ENCODE measurements around the gene SLC17A4. TPM values are rescaled to one million over a fixed set of nuclear protein-coding genes. Genes with fewer than 3 reads are reported as not detected.

The SLC17A4 gene
- total RNA-seq, 4 donors from 2014 or later: 6.0 to 137 (median 62.1) TPM

DNA sequence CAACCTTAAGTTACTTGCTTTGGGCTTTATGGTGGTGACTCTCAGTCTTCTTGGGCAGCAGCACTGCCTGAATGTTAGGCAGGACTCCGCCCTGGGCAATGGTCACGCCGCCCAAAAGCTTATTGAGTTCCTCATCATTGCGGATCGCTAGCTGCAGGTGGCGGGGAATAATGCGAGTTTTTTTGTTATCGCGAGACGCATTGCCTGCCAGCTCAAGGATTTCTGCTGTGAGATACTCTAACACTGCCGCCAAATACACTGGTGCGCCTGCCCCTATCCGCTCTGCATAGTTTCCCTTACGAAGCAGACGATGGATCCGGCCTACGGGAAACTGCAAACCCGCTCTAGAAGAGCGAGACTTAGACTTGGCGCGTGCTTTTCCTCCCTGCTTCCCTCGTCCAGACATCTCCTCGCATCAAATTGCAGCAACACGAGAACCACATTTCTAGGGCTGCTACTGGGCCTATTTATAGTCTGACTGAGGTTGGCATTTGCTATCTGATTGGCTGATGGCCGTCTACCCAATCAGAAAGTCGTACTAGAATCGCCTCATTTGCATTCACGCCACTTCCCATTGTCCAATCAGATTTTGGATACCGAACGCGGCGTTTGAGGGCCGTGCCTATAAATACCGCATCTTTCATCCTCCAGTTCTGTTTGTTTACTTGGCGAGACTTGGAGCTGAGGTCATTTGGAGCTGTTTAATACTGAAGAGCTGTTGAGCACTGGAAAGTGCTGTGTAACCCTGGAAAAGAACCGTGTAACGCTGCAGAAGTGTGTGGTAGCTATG lies 28.2 kb upstream of the SLC17A4 start:
- intact Hi-C loops (cut with DNase I; ENCODE audit: low total_unique reads) (no loop called here), in situ Hi-C loops (cut with MboI; ENCODE audit: low pct_ligation_motif_present in 1 of 4, low pct_unique_long_range_greater_than_20kb in 1 of 4, low sequenced_read_pairs in 3 of 4) (no loop called here)
- WGBS, 2 donors (ENCODE audit: low coverage in 1 of 2): 91 to 94% methylated on average over 25 to 37 of the region's 37 CpGs
- TF ChIP-seq POLR2AphosphoS5 (IDR thresholded peaks at IDR 0.05): no peak
- TF ChIP-seq, protein P1, sequence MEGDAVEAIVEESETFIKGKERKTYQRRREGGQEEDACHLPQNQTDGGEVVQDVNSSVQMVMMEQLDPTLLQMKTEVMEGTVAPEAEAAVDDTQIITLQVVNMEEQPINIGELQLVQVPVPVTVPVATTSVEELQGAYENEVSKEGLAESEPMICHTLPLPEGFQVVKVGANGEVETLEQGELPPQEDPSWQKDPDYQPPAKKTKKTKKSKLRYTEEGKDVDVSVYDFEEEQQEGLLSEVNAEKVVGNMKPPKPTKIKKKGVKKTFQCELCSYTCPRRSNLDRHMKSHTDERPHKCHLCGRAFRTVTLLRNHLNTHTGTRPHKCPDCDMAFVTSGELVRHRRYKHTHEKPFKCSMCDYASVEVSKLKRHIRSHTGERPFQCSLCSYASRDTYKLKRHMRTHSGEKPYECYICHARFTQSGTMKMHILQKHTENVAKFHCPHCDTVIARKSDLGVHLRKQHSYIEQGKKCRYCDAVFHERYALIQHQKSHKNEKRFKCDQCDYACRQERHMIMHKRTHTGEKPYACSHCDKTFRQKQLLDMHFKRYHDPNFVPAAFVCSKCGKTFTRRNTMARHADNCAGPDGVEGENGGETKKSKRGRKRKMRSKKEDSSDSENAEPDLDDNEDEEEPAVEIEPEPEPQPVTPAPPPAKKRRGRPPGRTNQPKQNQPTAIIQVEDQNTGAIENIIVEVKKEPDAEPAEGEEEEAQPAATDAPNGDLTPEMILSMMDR (IDR thresholded peaks at IDR 0.05): no peak
- TF ChIP-seq EP300 (IDR thresholded peaks at IDR 0.05; ENCODE audit: low read depth): no peak
- no peak for TF ChIP-seq POLR2A (IDR thresholded peaks at IDR 0.05)
- Histone ChIP-seq H3K27me3 (no peaks in the 10 kb centered on the region), H3K4me1 (no peaks in the 10 kb centered on the region), H3K9me3 (no peaks in the 10 kb centered on the region), H3K4me3 (no peak overlapping the region), H3K36me3 (no peaks in the 10 kb centered on the region), H3K27ac (no peak overlapping the region)
- DNase-seq: no peak

DNA sequence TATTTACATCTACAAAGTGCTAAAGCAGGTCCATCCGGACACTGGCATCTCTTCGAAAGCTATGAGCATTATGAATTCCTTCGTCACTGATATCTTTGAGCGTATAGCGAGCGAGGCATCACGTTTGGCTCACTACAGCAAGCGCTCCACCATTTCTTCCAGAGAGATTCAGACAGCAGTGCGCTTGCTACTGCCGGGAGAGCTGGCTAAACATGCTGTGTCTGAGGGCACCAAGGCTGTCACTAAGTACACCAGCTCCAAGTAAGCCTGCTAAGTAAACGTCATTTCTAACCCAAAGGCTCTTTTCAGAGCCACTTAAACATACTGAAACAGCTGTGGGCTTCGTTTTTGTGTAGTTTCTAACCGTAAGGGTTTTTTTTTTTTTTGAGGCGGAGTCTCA lies 27.5 kb upstream of the SLC17A4 start:
- H3K27ac ChIP-seq: no peak overlapping the region
- TF ChIP-seq POLR2A (IDR thresholded peaks at IDR 0.05): no peak
- no peak for TF ChIP-seq EP300 (IDR thresholded peaks at IDR 0.05; ENCODE audit: low read depth)
- TF ChIP-seq POLR2AphosphoS5 (IDR thresholded peaks at IDR 0.05): no peak
- TF ChIP-seq, protein P1 (IDR thresholded peaks at IDR 0.05): no peak
- 74 to 87% methylated on average over 4 to 14 of the region's 14 CpGs for WGBS, 2 donors (ENCODE audit: low coverage in 1 of 2)
- in situ Hi-C loops (cut with MboI; ENCODE audit: low pct_ligation_motif_present in 1 of 4, low pct_unique_long_range_greater_than_20kb in 1 of 4, low sequenced_read_pairs in 3 of 4) (no loop called here), intact Hi-C loops (cut with DNase I; ENCODE audit: low total_unique reads) (no loop called here)
- no peaks in the 10 kb centered on the region for H3K36me3 ChIP-seq
- no peaks in the 10 kb centered on the region for H3K4me1 ChIP-seq
- DNase-seq: no peak
- H3K9me3 ChIP-seq: no peaks in the 10 kb centered on the region
- no peak overlapping the region for H3K4me3 ChIP-seq
- no peaks in the 10 kb centered on the region for H3K27me3 ChIP-seq

GRCh38 chr6:25730907-25731306 lies 23.6 kb upstream of the SLC17A4 start:
- no peak for DNase-seq
- WGBS, 2 donors (ENCODE audit: low coverage in 1 of 2): 92 to 93% methylated on average over 3 of the region's 3 CpGs
- no peaks in the 10 kb centered on the region for H3K27me3 ChIP-seq
- H3K4me1 ChIP-seq: no peaks in the 10 kb centered on the region
- intact Hi-C loops (cut with DNase I; ENCODE audit: low total_unique reads) (no loop called here), in situ Hi-C loops (cut with MboI; ENCODE audit: low pct_ligation_motif_present in 1 of 4, low pct_unique_long_range_greater_than_20kb in 1 of 4, low sequenced_read_pairs in 3 of 4) (no loop called here)
- no peak overlapping the region for H3K4me3 ChIP-seq
- no peak for TF ChIP-seq EP300 (IDR thresholded peaks at IDR 0.05; ENCODE audit: low read depth)
- no peak for TF ChIP-seq POLR2AphosphoS5 (IDR thresholded peaks at IDR 0.05)
- no peak for TF ChIP-seq POLR2A (IDR thresholded peaks at IDR 0.05)
- TF ChIP-seq, protein P1 (IDR thresholded peaks at IDR 0.05): no peak
- H3K27ac ChIP-seq: no peak overlapping the region
- H3K9me3 ChIP-seq: no peaks in the 10 kb centered on the region
- no peaks in the 10 kb centered on the region for H3K36me3 ChIP-seq

DNA sequence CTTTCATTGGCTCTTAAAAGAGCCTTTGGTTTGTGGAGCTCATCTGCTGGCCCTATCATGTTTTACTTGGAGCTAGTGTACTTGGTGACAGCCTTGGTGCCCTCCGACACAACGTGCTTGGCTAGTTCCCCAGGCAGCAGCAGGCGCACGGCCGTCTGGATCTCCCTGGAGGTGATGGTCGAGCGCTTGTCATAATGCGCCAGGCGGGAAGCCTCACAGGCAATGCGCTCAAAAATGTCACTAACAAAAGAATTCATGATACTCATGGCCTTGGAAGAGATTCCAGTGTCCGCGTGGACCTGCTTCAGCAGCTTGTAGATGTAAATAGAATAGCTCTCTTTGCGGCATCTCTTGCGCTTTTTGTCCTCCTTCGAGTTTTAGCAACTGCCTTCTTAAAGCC lies 22.8 kb upstream of the SLC17A4 start:
- TF ChIP-seq POLR2A (IDR thresholded peaks at IDR 0.05): no peak
- TF ChIP-seq, protein P1 (IDR thresholded peaks at IDR 0.05): no peak
- no peak for TF ChIP-seq POLR2AphosphoS5 (IDR thresholded peaks at IDR 0.05)
- no peak for TF ChIP-seq EP300 (IDR thresholded peaks at IDR 0.05; ENCODE audit: low read depth)
- no peak for DNase-seq
- Histone ChIP-seq H3K4me3 (no peak overlapping the region), H3K27ac (no peak overlapping the region), H3K4me1 (no peaks in the 10 kb centered on the region), H3K36me3 (no peaks in the 10 kb centered on the region), H3K9me3 (no peaks in the 10 kb centered on the region), H3K27me3 (no peaks in the 10 kb centered on the region)
- 93 to 97% methylated on average over 3 to 15 of the region's 15 CpGs for WGBS, 2 donors (ENCODE audit: low coverage in 1 of 2)
- intact Hi-C loops (cut with DNase I; ENCODE audit: low total_unique reads): no loop called here
- in situ Hi-C loops (cut with MboI; ENCODE audit: low pct_ligation_motif_present in 1 of 4, low pct_unique_long_range_greater_than_20kb in 1 of 4, low sequenced_read_pairs in 3 of 4): no loop called here
